A673 (cell line): ENCODE results near the gene CNDP1. TPM values are rescaled to one million over a fixed set of nuclear protein-coding genes. Genes with fewer than 3 reads are reported as not detected.

Experiments used
- BruUV-seq: library from RNA; stranded (reverse); fragments of 400-500 nt; replicated peaks from 2 replicates; lab custom pipeline; 2021; lab: Mats Ljungman, UMichigan
- CTCF ChIA-PET: fragments of 300-600 bp; sonication (Branson Sonifier 250); formaldehyde crosslinking; loops from one replicate; lab custom pipeline; 2022; ENCODE audit warnings: antibody characterized with exemption; lab: Charles Lee
- POLR2A ChIA-PET: fragments of 300-600 bp; sonication (Branson Sonifier 250); formaldehyde crosslinking; loops from one replicate; lab custom pipeline; 2022; ENCODE audit warnings: antibody characterized with exemption; ENCODE audit not compliant: low non-redundant PET; lab: Charles Lee
- DNase-seq: peaks from one replicate; pipeline ENCODE4 v3.0.0-alpha.2; 2015; ENCODE audit warnings: low spot score
- H3K27ac ChIP-seq: fragments of 200-600 bp; sonication (generic); 2 replicates; pipeline ENCODE4 v1.5.1; 2016; ENCODE audit warnings: mixed run types, low read depth, mild to moderate bottlenecking, mixed read lengths, antibody characterized with exemption, low read length; ENCODE audit not compliant: poor library complexity, severe bottlenecking
- H3K27me3 ChIP-seq: fragments of 200-600 bp; sonication (generic); replicated peaks from 2 replicates; pipeline ENCODE4 v1.6.1; 2017; ENCODE audit warnings: mixed run types, low read depth, mild to moderate bottlenecking, mixed read lengths, antibody characterized with exemption, low read length; ENCODE audit not compliant: insufficient read depth, poor library complexity
- H3K36me3 ChIP-seq: fragments of 200-600 bp; sonication (generic); 2 replicates; pipeline ENCODE4 v1.6.1; 2016; ENCODE audit warnings: mixed run types, mild to moderate bottlenecking, mixed read lengths, antibody characterized with exemption, low read length; ENCODE audit not compliant: insufficient read depth, poor library complexity, severe bottlenecking
- H3K4me1 ChIP-seq: fragments of 200-600 bp; sonication (generic); 2 replicates; pipeline ENCODE4 v1.6.1; 2017; ENCODE audit warnings: mixed run types, mild to moderate bottlenecking, mixed read lengths, antibody characterized with exemption, low read length; ENCODE audit not compliant: insufficient read depth, poor library complexity, severe bottlenecking
- H3K4me3 ChIP-seq: fragments of 200-600 bp; sonication (generic); 2 replicates; pipeline ENCODE4 v1.5.1; 2016; ENCODE audit warnings: low read depth, mixed run types, mild to moderate bottlenecking, mixed read lengths, low read length; ENCODE audit not compliant: poor library complexity, severe bottlenecking
- H3K9me3 ChIP-seq: fragments of 200-600 bp; sonication (generic); 2 replicates; pipeline ENCODE4 v1.6.1; 2016; ENCODE audit warnings: mixed run types, low read depth, mild to moderate bottlenecking, mixed read lengths, antibody characterized with exemption, low read length; ENCODE audit not compliant: poor library complexity, severe bottlenecking
- EZH2 ChIP-seq: fragments of 200-600 bp; sonication (generic); IDR thresholded peaks from 2 replicates; pipeline ENCODE4 v1.6.1; 2017; ENCODE audit warnings: borderline replicate concordance, low read depth, mild to moderate bottlenecking, mixed read lengths, antibody characterized with exemption, low read length; ENCODE audit not compliant: poor library complexity, severe bottlenecking
- intact Hi-C: fragments of 100-400 bp; cut with micrococcal nuclease; formaldehyde crosslinking; loops from one replicate; pipeline ENCODE4 v1.10.0; 2022; ENCODE audit not compliant: unreplicated experiment
- total RNA-seq: library from RNA; stranded (reverse); gene quantifications from 2 replicates; pipeline ENCODE4 v1.2.3, GENCODE V29; 2021
- TF ChIP-seq, protein P1 (sequence below): fragments of 300-800, 200-600 bp; sonication (generic); conservative IDR thresholded peaks from 2 replicates; pipeline ENCODE4 v1.5.1; 2017; ENCODE audit warnings: low read depth, mild to moderate bottlenecking, antibody characterized with exemption, low read length, moderate library complexity, mixed read lengths

The CNDP1 gene
- total RNA-seq, 1 experiment from 2014 or later = not detected

DNA sequence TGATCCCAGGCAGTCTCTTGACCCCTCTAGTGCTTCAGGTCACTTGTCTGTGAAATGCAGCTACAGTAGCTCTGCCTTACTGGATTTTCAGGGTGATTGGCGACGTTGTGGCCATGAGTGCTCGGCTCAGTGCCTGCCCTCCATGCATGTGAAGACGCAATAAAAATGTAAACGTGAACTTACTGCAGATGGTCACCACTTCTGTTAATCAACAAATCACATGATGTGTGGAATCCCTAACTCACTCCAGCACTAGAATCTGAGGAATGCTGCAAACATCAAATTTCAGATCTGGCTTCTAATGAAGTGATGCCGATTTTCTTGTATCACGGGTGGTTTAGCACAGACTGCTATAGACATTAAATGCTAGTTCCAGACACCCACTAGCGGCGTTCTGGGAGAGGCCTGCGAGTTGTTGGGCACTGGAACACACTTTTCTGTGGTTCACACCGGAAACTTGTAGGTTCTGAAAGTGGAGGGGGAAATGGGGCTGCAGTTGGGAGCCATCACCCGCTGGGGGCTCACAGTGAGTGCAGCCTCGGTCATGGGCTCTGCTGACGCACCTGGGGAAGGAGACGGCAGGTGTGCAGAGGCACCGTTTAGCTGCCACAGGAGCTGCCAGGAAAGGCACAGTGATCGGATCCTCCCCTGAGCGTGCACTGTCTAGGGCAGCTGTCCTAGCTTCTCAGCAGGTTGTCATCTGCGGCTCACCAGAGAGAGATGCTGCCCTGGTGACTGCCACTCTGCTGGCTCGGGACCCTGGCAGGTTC lies 6.5 kb downstream of the CNDP1 start:
- CTCF ChIA-PET = no interaction called here
- TF ChIP-seq, protein P1, sequence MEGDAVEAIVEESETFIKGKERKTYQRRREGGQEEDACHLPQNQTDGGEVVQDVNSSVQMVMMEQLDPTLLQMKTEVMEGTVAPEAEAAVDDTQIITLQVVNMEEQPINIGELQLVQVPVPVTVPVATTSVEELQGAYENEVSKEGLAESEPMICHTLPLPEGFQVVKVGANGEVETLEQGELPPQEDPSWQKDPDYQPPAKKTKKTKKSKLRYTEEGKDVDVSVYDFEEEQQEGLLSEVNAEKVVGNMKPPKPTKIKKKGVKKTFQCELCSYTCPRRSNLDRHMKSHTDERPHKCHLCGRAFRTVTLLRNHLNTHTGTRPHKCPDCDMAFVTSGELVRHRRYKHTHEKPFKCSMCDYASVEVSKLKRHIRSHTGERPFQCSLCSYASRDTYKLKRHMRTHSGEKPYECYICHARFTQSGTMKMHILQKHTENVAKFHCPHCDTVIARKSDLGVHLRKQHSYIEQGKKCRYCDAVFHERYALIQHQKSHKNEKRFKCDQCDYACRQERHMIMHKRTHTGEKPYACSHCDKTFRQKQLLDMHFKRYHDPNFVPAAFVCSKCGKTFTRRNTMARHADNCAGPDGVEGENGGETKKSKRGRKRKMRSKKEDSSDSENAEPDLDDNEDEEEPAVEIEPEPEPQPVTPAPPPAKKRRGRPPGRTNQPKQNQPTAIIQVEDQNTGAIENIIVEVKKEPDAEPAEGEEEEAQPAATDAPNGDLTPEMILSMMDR = no peak
- no peak for TF ChIP-seq EZH2

DNA sequence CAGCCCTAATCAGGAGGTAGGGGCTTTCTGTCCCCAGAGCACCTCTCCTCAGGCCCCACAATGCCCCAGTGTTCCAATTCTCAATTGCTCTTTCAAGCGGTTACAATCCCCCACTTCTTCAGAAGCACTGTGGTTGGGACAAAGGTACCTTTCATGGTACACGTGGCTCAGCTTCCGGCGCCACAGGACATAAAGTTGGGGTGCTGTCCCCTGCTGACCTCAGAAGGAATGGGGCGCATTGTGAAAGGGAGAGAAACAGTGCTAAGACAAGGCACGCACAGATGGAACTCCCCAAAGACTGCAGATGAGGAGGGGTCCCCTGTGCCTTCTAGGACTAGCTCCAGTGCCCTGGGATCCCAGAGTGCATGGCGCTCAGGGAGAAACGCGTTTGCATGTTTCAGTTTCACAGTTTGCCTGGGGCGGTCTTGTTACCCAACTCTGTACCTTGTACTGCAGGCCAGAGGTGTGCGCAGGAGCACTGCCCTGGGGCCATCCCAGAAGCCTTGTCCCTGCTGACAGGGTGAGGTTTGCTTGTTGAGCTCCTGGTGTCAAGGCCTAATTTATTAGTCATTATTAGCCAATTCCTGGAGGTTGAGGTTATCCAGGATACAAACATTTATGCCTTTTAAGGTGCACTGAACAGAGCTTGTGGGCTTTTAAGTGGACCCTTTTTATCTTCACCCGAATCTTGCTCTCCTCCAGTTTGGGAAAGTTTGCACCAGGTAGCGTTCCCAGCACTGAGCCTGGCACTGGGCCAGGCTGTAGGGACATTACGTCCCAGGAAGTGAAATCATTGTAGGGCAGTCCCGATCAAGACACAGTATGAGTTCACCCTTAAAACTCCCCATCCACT lies 7.6 kb downstream of the CNDP1 start:
- CTCF ChIA-PET = no interaction called here
- no peaks in the 10 kb centered on the region for H3K9me3 ChIP-seq
- TF ChIP-seq, protein P1 = no peak
- no peak for TF ChIP-seq EZH2

More for the DNA sequence above, 6.5 kb downstream of the CNDP1 start:
- intact Hi-C loops = no loop called here
- Histone ChIP-seq H3K27me3 (no peaks in the 10 kb centered on the region), H3K27ac (no peak overlapping the region), H3K36me3 (no peaks in the 10 kb centered on the region), H3K9me3 (no peaks in the 10 kb centered on the region), H3K4me1 (no peaks in the 10 kb centered on the region), H3K4me3 (no peak overlapping the region)
- BruUV-seq = no TSS peak
- POLR2A ChIA-PET = no interaction called here
- no peak for DNase-seq

DNA sequence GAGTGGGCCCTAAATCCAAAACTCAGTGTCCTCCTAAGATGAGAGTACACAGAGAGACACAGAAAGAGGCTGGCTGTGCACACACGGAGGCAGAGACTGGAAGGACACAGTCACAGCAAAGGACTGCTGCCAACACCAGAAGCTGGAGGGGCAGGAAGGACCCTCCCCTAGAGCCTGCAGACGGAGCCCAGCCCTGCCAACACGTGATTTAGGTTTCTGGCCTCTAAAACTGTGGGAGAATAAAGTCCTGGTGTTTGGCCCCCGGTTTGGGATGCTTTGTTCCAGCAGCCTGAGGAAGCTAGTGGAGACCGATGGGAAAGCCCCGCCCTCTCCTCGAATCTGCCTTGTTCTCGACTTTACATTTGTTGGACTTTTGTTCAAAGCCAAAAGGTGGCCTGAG lies 10.6 kb downstream of the CNDP1 start:
- BruUV-seq = no TSS peak
- no peak for DNase-seq
- Histone ChIP-seq H3K27me3 (no peaks in the 10 kb centered on the region), H3K9me3 (no peaks in the 10 kb centered on the region), H3K4me1 (no peaks in the 10 kb centered on the region), H3K36me3 (no peaks in the 10 kb centered on the region), H3K4me3 (no peak overlapping the region), H3K27ac (no peak overlapping the region)
- TF ChIP-seq, protein P1 = no peak
- TF ChIP-seq EZH2 = no peak
- ChIA-PET POLR2A (no interaction called here), CTCF (no interaction called here)
- intact Hi-C loops = no loop called here

More for the DNA sequence above, 7.6 kb downstream of the CNDP1 start:
- no peaks in the 10 kb centered on the region for H3K36me3 ChIP-seq
- H3K27me3 ChIP-seq = no peaks in the 10 kb centered on the region
- H3K4me3 ChIP-seq = no peak overlapping the region
- no peak overlapping the region for H3K27ac ChIP-seq
- no peaks in the 10 kb centered on the region for H3K4me1 ChIP-seq
- POLR2A ChIA-PET = no interaction called here
- DNase-seq = no peak
- intact Hi-C loops = no loop called here
- BruUV-seq = no TSS peak
